RKO (cell line): ENCODE results near the gene GPC5.
"Not testable (repeated sequence)": the region's sequence is repeated elsewhere in the genome, so short reads cannot be mapped to it uniquely, and the experiment has no call there.

ENCODE experiments used
- DNase-seq: peaks from one replicate; pipeline ENCODE4 v3.0.0-alpha.2; 2016; ENCODE audit warnings: low spot score

Gene GPC5

GRCh38 chr13:92842145-92842544, 1443.7 kb downstream of the GPC5 start:
- DNase-seq: peak; percentile 25

DNA sequence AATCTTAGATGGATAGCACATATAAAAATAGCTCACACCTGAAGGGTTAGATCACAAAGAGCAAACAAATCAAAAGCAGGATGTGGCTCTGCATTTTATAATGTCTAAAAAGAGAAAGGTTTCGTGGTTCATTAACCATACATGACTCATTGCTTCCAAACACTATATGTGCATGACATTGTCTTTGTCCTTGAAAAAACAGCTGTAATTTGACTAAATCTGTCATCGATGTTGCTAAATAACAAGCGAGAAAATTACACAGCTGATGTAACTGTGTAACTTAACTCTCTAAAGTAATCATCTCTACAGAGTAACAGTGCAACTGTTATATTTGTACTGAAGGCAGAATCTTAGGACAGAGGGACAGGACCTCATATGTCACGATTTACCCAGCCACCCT, 1445.1 kb downstream of the GPC5 start:
- DNase-seq: peak; percentile 23

- DNase-seq: no peak
These were observed 1451.0 kb downstream of the GPC5 start for GRCh38 chr13:92849381-92849780.

GRCh38 chr13:92864584-92865284, 1466.3 kb downstream of the GPC5 start:
- DNase-seq: no peak

DNA sequence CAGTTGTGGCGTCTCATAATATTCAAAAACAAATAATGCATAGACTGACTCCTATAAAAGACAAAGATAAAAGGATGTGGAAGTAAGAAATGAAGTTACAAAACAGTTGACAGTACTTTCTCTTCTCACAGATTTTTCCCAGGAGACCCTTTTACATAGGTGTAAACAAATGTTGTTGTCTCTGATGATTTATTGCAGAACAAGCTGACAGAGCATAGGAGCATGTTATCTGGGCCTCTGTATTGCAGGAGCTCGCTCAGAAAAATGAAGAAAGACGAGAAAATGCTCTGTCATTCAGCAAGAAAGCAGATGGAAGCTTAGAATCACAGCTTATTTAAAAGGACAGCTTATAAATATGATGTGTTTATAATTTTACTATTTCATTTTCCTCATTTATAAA, 1474.6 kb downstream of the GPC5 start:
- no peak for DNase-seq

GRCh38 chr13:92886535-92887077, 1488.2 kb downstream of the GPC5 start:
- no peak for DNase-seq

GRCh38 chr13:92894447-92894846, 1496.0 kb downstream of the GPC5 start:
- DNase-seq: no peak

GRCh38 chr13:92896842-92897241, 1498.4 kb downstream of the GPC5 start:
- DNase-seq: peak; percentile 8

DNA sequence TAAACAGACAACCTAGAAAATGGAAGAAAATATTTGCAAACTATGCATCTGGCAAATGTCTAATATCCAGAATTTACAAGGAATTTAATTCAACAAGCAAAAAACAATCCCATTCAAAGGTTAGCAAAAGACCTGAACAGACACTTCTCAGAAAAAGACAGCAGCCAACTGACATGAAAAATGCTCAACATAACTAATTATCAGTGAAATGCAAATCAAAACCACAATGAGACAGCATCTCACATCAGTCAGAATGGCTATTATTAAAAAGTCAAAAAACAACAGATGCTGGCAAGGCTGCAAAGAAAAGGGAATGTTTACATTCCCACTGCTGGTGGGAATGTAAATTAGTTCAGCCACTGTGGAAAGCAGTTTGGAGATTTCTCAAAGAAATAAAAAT, 1500.5 kb downstream of the GPC5 start:
- DNase-seq: not testable (repeated sequence)

- no peak for DNase-seq
These were observed 1502.0 kb downstream of the GPC5 start for GRCh38 chr13:92900446-92900845.

DNA sequence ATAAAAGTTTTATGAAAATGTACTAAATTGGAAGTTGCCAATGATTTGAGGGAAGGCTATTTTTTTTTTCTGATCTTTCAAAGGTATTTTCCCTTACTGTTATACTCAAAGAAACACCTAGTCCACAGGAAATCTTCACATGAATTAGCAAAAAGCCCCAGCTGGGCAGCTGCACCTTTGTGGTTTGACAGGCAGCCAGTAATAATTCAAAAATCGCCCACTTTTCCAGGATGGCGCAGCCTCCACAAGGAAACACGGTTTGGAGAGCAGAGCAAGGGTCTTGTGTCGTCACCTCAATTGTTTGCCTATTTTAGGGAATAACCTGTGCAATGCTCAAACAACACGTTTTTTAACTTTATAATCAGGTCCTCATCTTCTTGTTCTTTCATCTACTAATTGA, 1503.3 kb downstream of the GPC5 start:
- no peak for DNase-seq

DNA sequence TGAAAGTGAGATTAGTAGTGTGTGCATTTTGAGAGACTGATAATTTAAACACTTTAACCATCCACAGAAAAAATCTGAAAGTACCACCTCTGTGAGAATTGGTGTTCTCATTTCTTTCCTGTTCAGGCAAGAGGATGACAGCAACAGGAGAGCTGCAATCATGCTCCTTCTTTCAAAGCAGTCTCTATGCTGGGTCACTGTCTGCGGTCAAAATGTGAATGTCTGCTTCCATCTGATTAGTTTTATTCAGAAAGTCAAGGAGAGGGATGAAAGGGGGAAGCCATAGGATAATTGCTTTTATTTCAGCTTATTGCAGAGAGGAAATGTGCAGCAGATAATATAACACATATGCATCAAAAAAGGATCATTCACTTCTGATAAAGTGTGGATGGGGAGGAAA, 1514.2 kb downstream of the GPC5 start:
- no peak for DNase-seq

DNA sequence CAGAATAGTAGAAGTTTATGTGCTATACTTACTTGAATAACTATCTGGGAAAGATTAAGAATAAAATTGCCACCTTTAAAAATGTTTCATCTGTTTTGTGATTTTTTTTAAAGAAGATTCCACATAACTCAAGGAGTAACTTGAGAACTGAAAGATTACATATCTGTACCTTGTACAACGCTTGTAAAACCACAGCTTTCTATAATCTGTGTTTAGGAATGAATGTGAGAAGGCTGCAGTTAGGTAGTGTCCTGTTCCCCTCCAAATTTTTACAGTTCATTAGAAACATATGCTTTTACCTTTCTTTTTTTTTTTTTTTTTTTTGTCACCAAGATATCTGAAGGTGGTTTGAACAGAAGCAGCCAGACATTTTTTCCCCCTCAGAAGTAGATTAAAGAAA, 1515.4 kb downstream of the GPC5 start:
- no peak for DNase-seq
